OCI-LY7 (cell line): Measurements from ENCODE around the gene DENND6B.

Source experiments
- CTCF ChIP-seq: fragments of 200-600 bp; sonication (generic); conservative IDR thresholded peaks from 2 replicates; pipeline ENCODE4 v1.5.1; 2014; ENCODE audit warnings: mild to moderate bottlenecking, antibody characterized with exemption, low read length, moderate library complexity, mixed read lengths
- EZH2phosphoT487 ChIP-seq: fragments of 200-600 bp; sonication (generic); IDR thresholded peaks from 2 replicates; pipeline ENCODE4 v1.6.1; 2018; ENCODE audit warnings: low read depth, borderline replicate concordance, mild to moderate bottlenecking, mixed run types, antibody characterized with exemption, low read length, moderate library complexity, mixed read lengths

- TF ChIP-seq CTCF: no peak
- TF ChIP-seq EZH2phosphoT487: no peak
Observed at GRCh38 chr22:50363166-50363802, 36.5 kb upstream of the DENND6B start.
